Ovary (tissue), 3 donors: ENCODE data around the gene PDE4D.

ENCODE experiments used
- EP300 ChIP-seq: sonication (generic); formaldehyde crosslinking; IDR thresholded peaks from one replicate; pipeline ENCODE4 v1.6.1; 2017; ENCODE audit warnings: antibody characterized with exemption
- POLR2A ChIP-seq: fragments of 450-650 bp; IDR thresholded peaks from one replicate; pipeline ENCODE4 v1.6.1; 2017; ENCODE audit warnings: antibody characterized with exemption, mild to moderate bottlenecking, moderate library complexity
- TF ChIP-seq, protein P1 (sequence below), 3 donors: fragments of 450-650 bp in 2 of 3; fragments of 200-600 bp in 1 of 3; IDR thresholded peaks; one replicate each; pipeline versions ENCODE4 v1.5.1 to v1.8.0; 2016 to 2022; ENCODE audit warnings: antibody characterized with exemption in 3 of 3, mild to moderate bottlenecking in 1 of 3
- donor health status: DM: no; HTN: no; CAD: no.

DNA sequence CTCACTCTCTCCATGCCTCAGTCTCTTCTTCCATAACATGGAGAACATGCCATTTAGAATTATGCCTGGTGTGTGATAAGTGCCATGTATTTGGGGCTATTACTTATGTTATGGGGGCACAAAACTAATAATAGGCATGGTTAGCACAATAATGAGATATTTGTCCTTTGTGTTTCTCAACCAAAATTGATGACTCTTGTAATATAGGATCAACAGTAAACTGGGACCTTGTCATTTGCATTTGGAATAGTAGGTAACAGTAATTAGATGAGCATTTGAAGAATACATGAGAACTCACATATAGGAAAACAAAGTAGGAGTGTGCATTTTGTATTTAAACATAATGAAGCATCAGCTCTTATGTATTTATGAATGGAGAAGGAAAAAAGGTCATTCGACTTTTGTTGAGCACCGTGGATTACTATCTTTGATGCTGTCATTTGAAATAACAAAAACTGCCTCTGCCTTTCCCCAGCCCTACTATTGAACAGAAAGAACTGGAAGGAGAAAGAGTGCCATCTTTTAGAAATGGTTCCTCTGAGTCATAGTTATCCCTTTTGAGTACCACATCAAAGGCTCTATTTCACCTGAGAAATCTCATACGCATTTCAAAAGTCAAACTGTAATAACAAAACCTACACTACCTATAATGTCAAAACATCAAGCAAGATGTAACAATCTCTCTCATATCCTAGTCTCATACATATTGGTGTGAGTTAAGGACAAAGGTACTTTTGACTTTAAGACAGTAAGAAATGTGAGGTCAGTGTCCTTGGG, 655.2 kb downstream of the PDE4D start:
- TF ChIP-seq, protein P1, sequence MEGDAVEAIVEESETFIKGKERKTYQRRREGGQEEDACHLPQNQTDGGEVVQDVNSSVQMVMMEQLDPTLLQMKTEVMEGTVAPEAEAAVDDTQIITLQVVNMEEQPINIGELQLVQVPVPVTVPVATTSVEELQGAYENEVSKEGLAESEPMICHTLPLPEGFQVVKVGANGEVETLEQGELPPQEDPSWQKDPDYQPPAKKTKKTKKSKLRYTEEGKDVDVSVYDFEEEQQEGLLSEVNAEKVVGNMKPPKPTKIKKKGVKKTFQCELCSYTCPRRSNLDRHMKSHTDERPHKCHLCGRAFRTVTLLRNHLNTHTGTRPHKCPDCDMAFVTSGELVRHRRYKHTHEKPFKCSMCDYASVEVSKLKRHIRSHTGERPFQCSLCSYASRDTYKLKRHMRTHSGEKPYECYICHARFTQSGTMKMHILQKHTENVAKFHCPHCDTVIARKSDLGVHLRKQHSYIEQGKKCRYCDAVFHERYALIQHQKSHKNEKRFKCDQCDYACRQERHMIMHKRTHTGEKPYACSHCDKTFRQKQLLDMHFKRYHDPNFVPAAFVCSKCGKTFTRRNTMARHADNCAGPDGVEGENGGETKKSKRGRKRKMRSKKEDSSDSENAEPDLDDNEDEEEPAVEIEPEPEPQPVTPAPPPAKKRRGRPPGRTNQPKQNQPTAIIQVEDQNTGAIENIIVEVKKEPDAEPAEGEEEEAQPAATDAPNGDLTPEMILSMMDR (IDR thresholded peaks at IDR 0.05): no peak
- TF ChIP-seq POLR2A (no peak), EP300 (no peak)
